Caco-2 (cell line): ENCODE measurements around the gene ORC4. TPM values are rescaled to one million over a fixed set of nuclear protein-coding genes. Genes with fewer than 3 reads are reported as not detected.

Experiments
- BruUV-seq: library from RNA; stranded (reverse); fragments of 400-500 nt; replicated peaks from 2 replicates; lab custom pipeline; 2021; lab: Mats Ljungman, UMichigan
- CTCF ChIA-PET: fragments of 300-600 bp; sonication (Branson Sonifier 250); formaldehyde crosslinking; loops from one replicate; lab custom pipeline; 2022; ENCODE audit warnings: antibody characterized with exemption; lab: Charles Lee
- POLR2A ChIA-PET: fragments of 300-600 bp; sonication (Branson Sonifier 250); formaldehyde crosslinking; loops from one replicate; lab custom pipeline; 2022; ENCODE audit warnings: antibody characterized with exemption; lab: Charles Lee
- DNase-seq, 2 experiments: peaks; one replicate each; pipeline versions ENCODE4 v3.0.0 to v3.0.0-alpha.2; 2020 to 2022
- H3K27me3 ChIP-seq: replicated peaks from 2 replicates; pipeline ENCODE4 v1.6.0; 2011; ENCODE audit warnings: low read length; ENCODE audit not compliant: control insufficient read depth, insufficient read depth
- H3K36me3 ChIP-seq: 2 replicates; pipeline ENCODE4 v1.5.1; 2011; ENCODE audit warnings: low read length; ENCODE audit not compliant: control insufficient read depth, insufficient read depth
- H3K4me1 ChIP-seq: fragments of 250-450 bp; sonication (Bioruptor Pico); 2 replicates; pipeline ENCODE4 v1.5.1; 2020; ENCODE audit warnings: mild to moderate bottlenecking
- H3K4me3 ChIP-seq: 2 replicates; pipeline ENCODE4 v1.5.1; 2011; ENCODE audit warnings: low read depth, mild to moderate bottlenecking, control low read depth, low read length
- H3K9me3 ChIP-seq: fragments of 250-450 bp; sonication (Bioruptor Pico); 2 replicates; pipeline ENCODE4 v1.5.1; 2020; ENCODE audit warnings: mild to moderate bottlenecking, moderate library complexity
- H3K27ac Mint-ChIP-seq: one replicate; pipeline ENCODE4 v1.8.0; 2022; ENCODE audit warnings: mixed read lengths; ENCODE audit not compliant: unreplicated experiment
- H3K27me3 Mint-ChIP-seq: one replicate; pipeline ENCODE4 v1.8.0; 2022; ENCODE audit warnings: mixed read lengths; ENCODE audit not compliant: insufficient read depth, unreplicated experiment
- H3K36me3 Mint-ChIP-seq: one replicate; pipeline ENCODE4 v1.8.0; 2022; ENCODE audit warnings: mild to moderate bottlenecking, mixed read lengths; ENCODE audit not compliant: insufficient read depth, unreplicated experiment
- H3K4me1 Mint-ChIP-seq: one replicate; pipeline ENCODE4 v1.8.0; 2022; ENCODE audit warnings: low read depth, mixed read lengths; ENCODE audit not compliant: unreplicated experiment
- H3K4me3 Mint-ChIP-seq: one replicate; pipeline ENCODE4 v1.8.0; 2022; ENCODE audit warnings: mild to moderate bottlenecking, moderate library complexity, mixed read lengths; ENCODE audit not compliant: unreplicated experiment
- H3K9me3 Mint-ChIP-seq: one replicate; pipeline ENCODE4 v1.8.0; 2022; ENCODE audit warnings: mixed read lengths; ENCODE audit not compliant: unreplicated experiment
- CTCF ChIP-seq, 2 experiments: fragments of 200-600 bp in 1 of 2; IDR thresholded peaks; 1 replicate in 1 of 2; 2 replicates in 1 of 2; pipeline versions ENCODE4 v1.5.1 to v1.8.0; 2011 to 2022; ENCODE audit warnings: antibody characterized with exemption in 1 of 2, control low read depth in 1 of 2, inconsistent platforms in 1 of 2, low read depth in 1 of 2, low read length in 1 of 2, mild to moderate bottlenecking in 1 of 2, moderate library complexity in 1 of 2; ENCODE audit not compliant: insufficient read depth in 1 of 2, severe bottlenecking in 1 of 2, unreplicated experiment in 1 of 2
- intact Hi-C: fragments of 100-400 bp; cut with micrococcal nuclease; formaldehyde crosslinking; loops from one replicate; pipeline ENCODE4 v1.10.0; 2022; ENCODE audit not compliant: unreplicated experiment
- total RNA-seq: library from RNA; stranded (reverse); gene quantifications from 2 replicates; pipeline ENCODE4 v1.2.3, GENCODE V29; 2022

Gene ORC4
- total RNA-seq, 1 experiment from 2014 or later = 56.3 TPM

- H3K27ac Mint-ChIP-seq = no peak overlapping the region
- Histone ChIP-seq H3K27me3 (no peaks in the 10 kb centered on the region), H3K4me1 (peaks cover 6% of the 10 kb centered on the region; the same call in 1 of the 2 replicates), H3K9me3 (no peaks in the 10 kb centered on the region), H3K36me3 (no peaks in the 10 kb centered on the region), H3K4me3 (no peak overlapping the region)
- peaks cover 15% of the 10 kb centered on the region for H3K4me1 Mint-ChIP-seq
- no peak for TF ChIP-seq CTCF (IDR thresholded peaks at IDR 0.05; ENCODE audit: insufficient read depth in 1 of 2, low read depth in 1 of 2, low read length in 1 of 2, severe bottlenecking in 1 of 2, unreplicated experiment in 1 of 2)
- ChIA-PET CTCF (no interaction called here), POLR2A (no interaction called here)
- intact Hi-C loops = loop anchor here (5.0 to 10.0 kb wide), 2 partner anchors 96 to 622 kb away; partner anchors contain the start of gene EPC2
- H3K4me3 Mint-ChIP-seq = peak overlapping the region; percentile 34
- no TSS peak for BruUV-seq
- no peaks in the 10 kb centered on the region for H3K9me3 Mint-ChIP-seq
- no peak for DNase-seq
- peaks cover 7% of the 10 kb centered on the region for H3K36me3 Mint-ChIP-seq
- no peaks in the 10 kb centered on the region for H3K27me3 Mint-ChIP-seq
Observed at GRCh38 chr2:148022882-148023281, 2.3 kb upstream of the ORC4 start.

- BruUV-seq = TSS peak; percentile 20
- peak overlapping the region; percentile 85 for H3K27ac Mint-ChIP-seq
- H3K4me1 ChIP-seq = peaks cover 6% of the 10 kb centered on the region; the same call in 1 of the 2 replicates
Observed at GRCh38 chr2:148022351-148022750, 1.8 kb upstream of the ORC4 start.

GRCh38 chr2:148021886-148022285, 1.3 kb upstream of the ORC4 start:
- Mint-ChIP-seq H3K27me3 (no peaks in the 10 kb centered on the region), H3K4me1 (peaks cover 15% of the 10 kb centered on the region)
- POLR2A ChIA-PET = no interaction called here

More at GRCh38 chr2:148022351-148022750, 1.8 kb upstream of the ORC4 start:
- Mint-ChIP-seq H3K36me3 (peaks cover 7% of the 10 kb centered on the region), H3K4me1 (peaks cover 15% of the 10 kb centered on the region), H3K4me3 (peak overlapping the region; percentile 89), H3K9me3 (no peaks in the 10 kb centered on the region), H3K27me3 (no peaks in the 10 kb centered on the region)
- H3K9me3 ChIP-seq = no peaks in the 10 kb centered on the region
- peak overlapping the region; percentile 60 for H3K4me3 ChIP-seq
- H3K36me3 ChIP-seq = no peaks in the 10 kb centered on the region
- CTCF ChIA-PET = no interaction called here
- intact Hi-C loops = loop anchor here (5.0 to 10.0 kb wide), 2 partner anchors 95 to 622 kb away; partner anchors contain the start of gene EPC2
- DNase-seq = no peak
- no peaks in the 10 kb centered on the region for H3K27me3 ChIP-seq
- no peak for TF ChIP-seq CTCF (IDR thresholded peaks at IDR 0.05; ENCODE audit: insufficient read depth in 1 of 2, low read depth in 1 of 2, low read length in 1 of 2, severe bottlenecking in 1 of 2, unreplicated experiment in 1 of 2)
- POLR2A ChIA-PET = no interaction called here

More at GRCh38 chr2:148021886-148022285, 1.3 kb upstream of the ORC4 start:
- no peaks in the 10 kb centered on the region for H3K36me3 ChIP-seq
- H3K27me3 ChIP-seq = no peaks in the 10 kb centered on the region
- H3K9me3 ChIP-seq = no peaks in the 10 kb centered on the region
- H3K4me1 ChIP-seq = peaks cover 6% of the 10 kb centered on the region; the same call in 1 of the 2 replicates
- no TSS peak for BruUV-seq
- H3K36me3 Mint-ChIP-seq = peaks cover 8% of the 10 kb centered on the region
- no peak for TF ChIP-seq CTCF (IDR thresholded peaks at IDR 0.05; ENCODE audit: insufficient read depth in 1 of 2, low read depth in 1 of 2, low read length in 1 of 2, severe bottlenecking in 1 of 2, unreplicated experiment in 1 of 2)
- CTCF ChIA-PET = interaction anchor here (2.8 kb wide), 1 partner anchor 487 kb away, joined by 31 read pairs; no protein-coding TSS in a partner anchor
- no peaks in the 10 kb centered on the region for H3K9me3 Mint-ChIP-seq
- H3K27ac Mint-ChIP-seq = peak overlapping the region; percentile 85
- H3K4me3 ChIP-seq = peak overlapping the region; percentile 60
- intact Hi-C loops = loop anchor here (5.0 to 10.0 kb wide), 2 partner anchors 95 to 623 kb away; partner anchors contain the start of gene EPC2
- H3K4me3 Mint-ChIP-seq = peak overlapping the region; percentile 89
- no peak for DNase-seq
